Measurements from ENCODE around the gene VIL1.

VIL1 gene

GRCh38 chr2:218418717-218419458 is at the start of gene VIL1:
TSS of gene VIL1 (plus strand) at chr2:218419123. CDS start at chr2:218423779, 4,656 bp downstream.
- no peaks in the 10 kb centered on the region for H3K36me3 ChIP-seq (ENCODE audit: control insufficient read depth in 2 of 2, insufficient read depth in 1 of 2, low read length in 2 of 2)
- TF ChIP-seq ZNF175 (tag by site-specific recombination; IDR thresholded peaks at IDR 0.05) (no peak), ZNF654 (tag by site-specific recombination; IDR thresholded peaks at IDR 0.05; ENCODE audit: low read depth) (no peak), SCRT1 (tag by site-specific recombination; IDR thresholded peaks at IDR 0.05; ENCODE audit: borderline replicate concordance) (no peak), GLI2 (tag by site-specific recombination; IDR thresholded peaks at IDR 0.05; ENCODE audit: borderline replicate concordance, low read depth) (no peak), KLF1 (tag by site-specific recombination; IDR thresholded peaks at IDR 0.05) (no peak), SP2 (tag by site-specific recombination; IDR thresholded peaks at IDR 0.05) (no peak), ZNF280C (tag by site-specific recombination; IDR thresholded peaks at IDR 0.05) (no peak), ZNF785 (tag by site-specific recombination; IDR thresholded peaks at IDR 0.05) (no peak), ZNF221 (tag by site-specific recombination; IDR thresholded peaks at IDR 0.05; ENCODE audit: borderline replicate concordance) (no peak), ATF2 (tag by site-specific recombination; IDR thresholded peaks at IDR 0.05; ENCODE audit: low read depth) (no peak), ZNF560 (tag by site-specific recombination; IDR thresholded peaks at IDR 0.05; ENCODE audit: borderline replicate concordance) (no peak), ZNF114 (tag by site-specific recombination; IDR thresholded peaks at IDR 0.05) (no peak), ZNF664 (tag by site-specific recombination; IDR thresholded peaks at IDR 0.05) (no peak), ZNF155 (tag by site-specific recombination; IDR thresholded peaks at IDR 0.05) (no peak), ZNF335 (tag by site-specific recombination; conservative IDR thresholded peaks at IDR 0.05) (no peak), ZEB2 (tag by site-specific recombination; IDR thresholded peaks at IDR 0.05) (no peak), ZNF423 (tag by site-specific recombination; IDR thresholded peaks at IDR 0.05) (no peak), ZNF521 (tag by site-specific recombination; IDR thresholded peaks at IDR 0.05) (no peak), ZNF239 (tag by site-specific recombination; IDR thresholded peaks at IDR 0.05) (no peak), ZNF311 (tag by site-specific recombination; IDR thresholded peaks at IDR 0.05; ENCODE audit: borderline replicate concordance) (no peak)
- no peaks in the 10 kb centered on the region for H3K4me1 ChIP-seq (ENCODE audit: control insufficient read depth, insufficient read depth, low read length)
- H3K9me3 ChIP-seq (ENCODE audit: control insufficient read depth, insufficient read depth, low read depth, low read length): no peaks in the 10 kb centered on the region
- ChIA-PET CTCF (interaction anchor here (0.6 kb wide), 1 partner anchor 25 kb away, joined by 3 read pairs; no protein-coding TSS in a partner anchor), POLR2A (no interaction called here)
- H3K27ac ChIP-seq (ENCODE audit: extremely low read depth, low read depth, low read length): no peak within 1 kb of the TSS
- no peak within 1 kb of the TSS for H3K4me3 ChIP-seq (ENCODE audit: low read depth, low read length)

- no peaks in the 10 kb centered on the region for H3K4me1 ChIP-seq (ENCODE audit: control insufficient read depth, insufficient read depth, low read length)
- H3K9me3 ChIP-seq (ENCODE audit: control insufficient read depth, insufficient read depth, low read depth, low read length): no peaks in the 10 kb centered on the region
- H3K36me3 ChIP-seq (ENCODE audit: control insufficient read depth in 2 of 2, insufficient read depth in 1 of 2, low read length in 2 of 2): no peaks in the 10 kb centered on the region
- ChIA-PET POLR2A (no interaction called here), CTCF (no interaction called here)
- H3K27ac ChIP-seq (ENCODE audit: extremely low read depth, low read depth, low read length): no peak overlapping the region
- H3K4me3 ChIP-seq (ENCODE audit: low read depth, low read length): no peak overlapping the region
- TF ChIP-seq ZNF37A (tag by site-specific recombination; IDR thresholded peaks at IDR 0.05) (no peak), ZNF670 (tag by site-specific recombination; IDR thresholded peaks at IDR 0.05; ENCODE audit: low read depth) (no peak), ZNF654 (tag by site-specific recombination; IDR thresholded peaks at IDR 0.05; ENCODE audit: low read depth) (no peak), HOXA7 (CRISPR knock-in tag; IDR thresholded peaks at IDR 0.05; ENCODE audit: borderline replicate concordance) (no peak), ZNF202 (tag by site-specific recombination; IDR thresholded peaks at IDR 0.05; ENCODE audit: borderline replicate concordance) (no peak)
These were observed 49.6 kb upstream of the VIL1 start for GRCh38 chr2:218369330-218369729.
